Naive thymus-derived CD8-positive, alpha-beta T cell (primary cell): ENCODE results near the gene ZNF442. TPM values are rescaled to one million over a fixed set of nuclear protein-coding genes. Genes with fewer than 3 reads are reported as not detected.
"Not testable (repeated sequence)": the region's sequence is repeated elsewhere in the genome, so short reads cannot be mapped to it uniquely, and the experiment has no call there.

Experiments used
- ATAC-seq, 2 donors: fragments of 150-1000 bp; cut with Tn5 transposase in 1 of 2; sonication (Bioruptor Pico), chemical (Tn5 transposase) in 1 of 2; 1 replicate in 1 of 2; 2 replicates in 1 of 2; pipeline ENCODE4 v1.10.0; 2021; ENCODE audit warnings: mild to moderate bottlenecking in 2 of 2, moderate library complexity in 2 of 2
- POLR2A ChIA-PET: fragments of 350-600 bp; sonication (Branson Sonifier 250); formaldehyde crosslinking; loops from one replicate; lab custom pipeline; 2021; ENCODE audit warnings: antibody characterized with exemption; lab: Charles Lee
- DNase-seq, 10 donors: peaks; one replicate each; pipeline versions ENCODE4 v3.0.0 to v3.0.0-alpha.2; 2020 to 2022
- H3K27ac Mint-ChIP-seq, 10 donors: one replicate each; pipeline ENCODE4 v1.8.0; 2020 to 2022; ENCODE audit warnings: mild to moderate bottlenecking in 10 of 10, mixed read lengths in 10 of 10, moderate library complexity in 4 of 10, inconsistent platforms in 1 of 10
- H3K27me3 Mint-ChIP-seq, 5 donors: one replicate each; pipeline ENCODE4 v1.8.0; 2021 to 2022; ENCODE audit warnings: mixed read lengths in 5 of 5
- H3K36me3 Mint-ChIP-seq, 3 donors: one replicate each; pipeline ENCODE4 v1.8.0; 2020 to 2022; ENCODE audit warnings: mixed read lengths in 3 of 3, mild to moderate bottlenecking in 2 of 3, inconsistent platforms in 1 of 3
- H3K4me1 Mint-ChIP-seq, 4 donors: one replicate each; pipeline ENCODE4 v1.8.0; 2021 to 2022; ENCODE audit warnings: mixed read lengths in 4 of 4
- H3K4me3 Mint-ChIP-seq, 10 donors: one replicate each; pipeline ENCODE4 v1.8.0; 2020 to 2022; ENCODE audit warnings: mild to moderate bottlenecking in 10 of 10, mixed read lengths in 10 of 10, moderate library complexity in 6 of 10, inconsistent platforms in 1 of 10
- H3K9me3 Mint-ChIP-seq, 9 donors: one replicate each; pipeline ENCODE4 v1.8.0; 2020 to 2022; ENCODE audit warnings: mixed read lengths in 9 of 9, mild to moderate bottlenecking in 3 of 9, inconsistent platforms in 1 of 9, moderate library complexity in 1 of 9
- polyA plus RNA-seq, 3 donors: library from polyadenylated mRNA; unstranded; fragments of 300-500 nt; fragmentation: Illumina TruSeq; gene quantifications; one replicate each; pipeline ENCODE4 v1.2.3, GENCODE V29; 2021
- total RNA-seq, 8 experiments: library from RNA in 2 of 8; stranded (reverse) in 2 of 8; gene quantifications; one replicate each; pipeline ENCODE4 v1.2.3 and lab custom pipeline; 2021 to 2026

ZNF442 gene
- total RNA-seq (1 to 10 TPM; 7.4 to 7.6 TPM), polyA plus RNA-seq (1 to 10 TPM in 2 of 3 donors, under 1 TPM in 1; 0.88 to 2.6 (median 1.7) TPM), total RNA-seq (lab: John Stamatoyannopoulos, UW) (1.5 to 10.4 (median 6.6) reads per million in 6 experiments)

GRCh38 chr19:12365236-12366162 lies at the start of gene ZNF442:
Gene ZNF442, minus strand, starts transcription at chr19:12365683. Its CDS starts 2,052 bp downstream, at chr19:12363631.
- Mint-ChIP-seq H3K36me3 (peaks cover 0 to 5% (median 0%) of the 10 kb centered on the region in 3 donors), H3K27ac (peak within 1 kb of the TSS; percentile 77 to 97 (median 94)), H3K4me1 (peaks cover 5 to 37% (median 23%) of the 10 kb centered on the region in 4 donors), H3K4me3 (peak within 1 kb of the TSS; percentile 93 to 99 (median 97)), H3K9me3 (peaks cover 0 to 7% (median 0%) of the 10 kb centered on the region in 9 donors), H3K27me3 (no peaks in the 10 kb centered on the region)
- POLR2A ChIA-PET: interaction anchor here (0.5 to 3.5 kb wide), 14 partner anchors 11 to 599 kb away, joined by 3 to 50 read pairs (median 4); partner anchors contain the start of genes ZNF44, ZNF441, ZNF443 and ZNF563
- ATAC-seq (peak; percentile 97 to 99), DNase-seq (peak; percentile 70 to 95 (median 84))

DNA sequence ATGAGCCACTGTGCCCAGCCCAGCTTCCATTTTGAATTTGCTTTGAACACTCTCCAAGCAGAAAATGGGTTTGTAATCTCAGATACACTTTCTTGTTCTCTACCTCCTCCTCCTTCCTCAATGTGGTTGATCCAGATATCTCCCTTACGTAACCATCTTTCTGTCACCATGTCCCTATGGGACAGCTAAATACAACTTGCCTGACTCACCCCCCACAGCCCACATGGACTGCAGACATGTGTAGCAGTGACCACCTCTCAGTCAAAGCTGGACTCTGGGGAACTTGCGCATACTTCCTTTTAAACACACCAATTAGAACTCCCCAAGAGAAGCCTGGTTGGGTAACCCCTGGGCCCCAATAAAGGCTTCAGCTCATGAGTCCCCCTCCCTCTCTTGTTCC lies 46.4 kb upstream of the ZNF442 start:
- POLR2A ChIA-PET: no interaction called here
- Mint-ChIP-seq H3K4me1 (no peaks in the 10 kb centered on the region), H3K27ac (no peak overlapping the region), H3K9me3 (peaks cover 0 to 24% (median 16%) of the 10 kb centered on the region in 9 donors), H3K27me3 (no peaks in the 10 kb centered on the region), H3K36me3 (peaks cover 0 to 19% (median 15%) of the 10 kb centered on the region in 3 donors), H3K4me3 (no peak overlapping the region)
- no peak for ATAC-seq
- DNase-seq: no peak

GRCh38 chr19:12400633-12401502 lies 35.4 kb upstream of the ZNF442 start, which contains the start of gene ZNF799:
Gene ZNF799, minus strand, starts transcription at chr19:12401271. Its CDS starts 201 bp downstream, at chr19:12401070.
- Mint-ChIP-seq H3K9me3 (peaks cover 0 to 9% (median 0%) of the 10 kb centered on the region in 9 donors), H3K27ac (peak within 1 kb of the TSS; percentile 78 to 94 (median 88)), H3K4me1 (peaks cover 3 to 29% (median 16%) of the 10 kb centered on the region in 4 donors), H3K36me3 (peaks cover 0 to 15% (median 5%) of the 10 kb centered on the region in 3 donors), H3K27me3 (no peaks in the 10 kb centered on the region), H3K4me3 (peak within 1 kb of the TSS; percentile 91 to 97 (median 94))
- POLR2A ChIA-PET: interaction anchor here (0.7 to 1.2 kb wide), 6 partner anchors 34 to 238 kb away, joined by 3 to 7 read pairs (median 4); partner anchors contain the start of genes ZNF136, ZNF442, ZNF563 and ZNF709
- DNase-seq (peak; percentile 62 to 88 (median 74)), ATAC-seq (peak; percentile 92 to 93)

GRCh38 chr19:12399901-12400632 lies 34.6 kb upstream of the ZNF442 start:
- Mint-ChIP-seq H3K27ac (peak overlapping the region in 9 of 10 donors; percentile 46 to 89 (median 64)), H3K4me3 (peak overlapping the region; percentile 85 to 97 (median 94)), H3K4me1 (peaks cover 5 to 29% (median 18%) of the 10 kb centered on the region in 4 donors), H3K36me3 (peaks cover 0 to 22% (median 10%) of the 10 kb centered on the region in 3 donors), H3K9me3 (peaks cover 0 to 15% (median 7%) of the 10 kb centered on the region in 9 donors)
- DNase-seq (peak in 7 of 10 donors; percentile 3 to 24 (median 6)), ATAC-seq (peak; percentile 27 to 55)
- POLR2A ChIA-PET: interaction anchor here (0.7 kb wide), 1 partner anchor 110 kb away, joined by 3 read pairs; no protein-coding TSS in a partner anchor
- H3K27me3 Mint-ChIP-seq: not testable (repeated sequence)

GRCh38 chr19:12391148-12391547 lies 25.7 kb upstream of the ZNF442 start:
- H3K27me3 Mint-ChIP-seq, H3K4me3 Mint-ChIP-seq, H3K4me1 Mint-ChIP-seq, POLR2A ChIA-PET, DNase-seq, ATAC-seq, H3K27ac Mint-ChIP-seq: not testable (repeated sequence)
- Mint-ChIP-seq H3K9me3 (peaks cover 12 to 75% (median 31%) of the 10 kb centered on the region in 9 donors), H3K36me3 (peaks cover 44 to 83% (median 59%) of the 10 kb centered on the region in 3 donors)

- POLR2A ChIA-PET, DNase-seq, H3K4me1 Mint-ChIP-seq, H3K4me3 Mint-ChIP-seq, ATAC-seq, H3K27me3 Mint-ChIP-seq, H3K27ac Mint-ChIP-seq: not testable (repeated sequence)
- Mint-ChIP-seq H3K9me3 (peaks cover 0 to 82% (median 26%) of the 10 kb centered on the region in 9 donors), H3K36me3 (peaks cover 32 to 75% (median 49%) of the 10 kb centered on the region in 3 donors)
These were observed 20.9 kb upstream of the ZNF442 start for GRCh38 chr19:12386365-12386764.

GRCh38 chr19:12380444-12380737 lies 14.9 kb upstream of the ZNF442 start:
- H3K4me1 Mint-ChIP-seq: no peaks in the 10 kb centered on the region

GRCh38 chr19:12379732-12380443 lies 14.4 kb upstream of the ZNF442 start:
- Mint-ChIP-seq H3K27ac (no peak overlapping the region), H3K9me3 (peaks cover 17 to 90% (median 50%) of the 10 kb centered on the region in 9 donors), H3K27me3 (no peaks in the 10 kb centered on the region), H3K4me3 (no peak overlapping the region), H3K36me3 (peaks cover 27 to 66% (median 51%) of the 10 kb centered on the region in 3 donors), H3K4me1 (no peaks in the 10 kb centered on the region)
- ATAC-seq (no peak), DNase-seq (no peak)
- POLR2A ChIA-PET: no interaction called here

More at GRCh38 chr19:12380444-12380737, 14.9 kb upstream of the ZNF442 start:
- no peak overlapping the region for H3K4me3 Mint-ChIP-seq
- POLR2A ChIA-PET: no interaction called here
- peaks cover 27 to 68% (median 52%) of the 10 kb centered on the region in 3 donors for H3K36me3 Mint-ChIP-seq
- DNase-seq: no peak
- H3K27me3 Mint-ChIP-seq: no peaks in the 10 kb centered on the region
- no peak overlapping the region for H3K27ac Mint-ChIP-seq
- peaks cover 15 to 89% (median 47%) of the 10 kb centered on the region in 9 donors for H3K9me3 Mint-ChIP-seq
- no peak for ATAC-seq

GRCh38 chr19:12374026-12374425 lies 8.5 kb upstream of the ZNF442 start:
- H3K27ac Mint-ChIP-seq: no peak overlapping the region
- peaks cover 0 to 34% (median 24%) of the 10 kb centered on the region in 3 donors for H3K36me3 Mint-ChIP-seq
- peaks cover 0 to 2% (median 0%) of the 10 kb centered on the region in 5 donors for H3K27me3 Mint-ChIP-seq
- no peak overlapping the region for H3K4me3 Mint-ChIP-seq
- no peaks in the 10 kb centered on the region for H3K4me1 Mint-ChIP-seq
- DNase-seq: no peak
- POLR2A ChIA-PET: no interaction called here
- H3K9me3 Mint-ChIP-seq: peaks cover 9 to 46% (median 29%) of the 10 kb centered on the region in 9 donors
- ATAC-seq: no peak

DNA sequence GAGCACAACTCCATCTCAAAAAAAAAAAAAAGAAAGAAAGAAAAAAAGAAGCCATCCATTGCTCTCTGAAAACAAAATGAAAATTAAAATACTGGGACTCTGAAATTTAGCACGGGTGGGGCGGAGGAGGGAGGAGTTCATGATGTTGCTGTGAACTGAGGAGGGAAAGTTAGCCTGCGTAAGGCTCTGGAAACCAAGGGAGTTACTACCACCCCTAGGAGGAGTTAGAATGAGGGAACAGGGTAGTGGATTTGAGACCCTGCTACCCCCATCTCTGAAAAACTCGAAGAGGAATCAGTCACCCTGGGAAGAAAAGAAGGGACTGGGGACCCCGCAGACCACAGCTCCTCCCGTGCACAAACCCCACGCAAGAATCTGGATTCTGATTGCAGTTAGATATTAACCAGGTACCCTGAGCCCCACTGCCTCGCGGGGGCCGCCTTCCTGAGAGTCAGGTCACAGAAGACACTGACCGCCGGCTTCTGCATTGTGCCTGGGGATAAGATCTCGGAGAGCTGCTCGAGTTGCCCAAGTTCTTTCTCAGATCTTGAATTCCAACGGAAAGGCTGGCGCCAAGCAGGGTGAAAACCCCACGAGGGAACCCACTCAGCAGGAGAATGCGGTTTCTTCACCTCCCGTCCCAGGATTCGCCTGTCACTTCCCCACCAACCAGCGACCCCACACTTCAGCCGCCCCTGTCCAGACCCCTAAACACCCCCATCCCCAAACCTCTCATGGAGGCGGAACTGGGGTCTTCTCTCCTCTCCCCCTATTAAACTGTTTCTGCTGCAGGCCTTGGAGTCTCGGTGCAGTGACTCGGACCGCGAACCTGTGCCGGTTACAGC lies 870 bp downstream of the ZNF442 start:
- Mint-ChIP-seq H3K27me3 (no peaks in the 10 kb centered on the region), H3K9me3 (peaks cover 0 to 10% (median 0%) of the 10 kb centered on the region in 9 donors), H3K27ac (peak overlapping the region in 9 of 10 donors; percentile 25 to 95 (median 88)), H3K4me1 (peaks cover 5 to 37% (median 23%) of the 10 kb centered on the region in 4 donors), H3K36me3 (peaks cover 0 to 5% (median 0%) of the 10 kb centered on the region in 3 donors), H3K4me3 (peak overlapping the region; percentile 93 to 99 (median 97))
- POLR2A ChIA-PET: interaction anchor here (1.0 to 3.5 kb wide), 13 partner anchors 10 to 598 kb away, joined by 3 to 50 read pairs (median 5); partner anchors contain the start of genes ZNF44, ZNF441, ZNF443 and ZNF563
- peak in 3 of 10 donors; percentile 2 to 8 (median 4) for DNase-seq
- ATAC-seq: no peak
